Stimulated activated CD8-positive, alpha-beta memory T cell treated with anti-CD3 and anti-CD28 coated beads, Interleukin-15, amount 100 ng/mL, for 24 hours (primary cell): ENCODE measurements around the gene CCDC91.

Experiments
- DNase-seq: peaks from one replicate; pipeline ENCODE4 v3.0.0-alpha.2; 2020; ENCODE audit warnings: low read depth

Gene CCDC91

DNA sequence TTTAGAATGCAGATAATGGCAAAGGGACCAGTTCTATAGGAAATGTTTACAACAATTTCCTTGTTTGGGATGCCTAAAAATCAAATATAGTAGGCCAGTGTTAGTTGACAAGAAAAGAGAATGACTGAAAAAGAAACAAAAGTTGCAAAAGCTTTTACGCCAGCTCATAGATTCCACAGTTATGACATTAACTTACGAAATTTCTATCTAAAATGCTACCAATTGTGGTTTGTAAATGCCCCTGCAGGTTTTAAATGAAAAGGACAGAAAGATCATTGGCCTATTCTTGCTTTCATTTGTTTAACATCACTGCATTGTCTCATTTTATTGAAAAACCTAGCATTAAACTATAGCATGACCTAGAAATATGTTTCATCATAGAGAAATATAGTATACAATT is 345.8 kb downstream of the CCDC91 start:
- DNase-seq: no peak

DNA sequence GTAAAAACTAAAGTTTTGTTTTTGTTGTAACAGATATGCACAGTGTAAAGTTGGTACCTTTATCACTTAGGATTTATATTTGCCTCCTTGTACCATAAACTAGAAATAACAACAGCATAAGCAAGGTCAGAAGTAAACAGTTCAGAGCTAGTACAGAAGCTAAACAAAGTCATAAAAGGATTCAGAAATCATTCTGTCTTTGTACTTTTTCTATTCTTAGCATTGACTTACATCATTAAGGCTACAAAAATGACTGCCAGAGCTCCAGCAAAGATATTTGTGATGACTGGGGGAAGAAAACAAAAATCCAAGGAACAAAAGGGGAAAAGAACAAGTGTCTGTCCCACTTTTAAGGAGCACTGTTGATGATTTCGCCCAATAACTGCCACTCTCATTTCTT is 347.2 kb downstream of the CCDC91 start:
- DNase-seq: no peak

DNA sequence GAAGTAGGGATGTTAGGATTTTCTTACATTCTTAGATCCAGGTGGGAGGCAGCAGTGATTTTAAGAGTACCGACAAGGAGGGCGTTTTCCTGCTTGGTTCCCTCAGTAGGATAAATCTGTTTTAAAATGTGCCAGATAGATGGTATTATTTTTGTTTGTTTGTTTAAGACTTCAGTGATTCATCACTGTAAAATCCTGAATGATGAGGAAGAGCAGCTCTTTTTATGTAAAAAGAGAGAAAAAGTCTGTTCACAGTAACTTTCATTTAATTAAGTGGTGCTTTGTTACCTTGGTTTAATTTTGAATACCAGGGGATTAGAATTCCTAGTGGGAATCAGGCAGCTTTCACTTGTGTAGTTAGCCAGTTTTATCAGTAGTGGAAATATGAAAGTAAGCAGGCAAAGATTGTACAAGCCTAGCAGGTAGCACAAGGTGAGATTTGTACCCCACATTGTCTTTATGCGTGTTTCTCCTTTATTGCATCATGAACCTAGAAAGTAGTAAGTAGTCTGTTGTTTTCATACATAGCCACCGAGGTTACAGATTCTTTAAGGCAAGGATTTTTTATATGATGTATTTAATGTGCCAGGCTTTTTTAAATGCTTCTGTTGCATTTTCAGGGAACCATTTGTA is 349.6 kb downstream of the CCDC91 start:
- DNase-seq: no peak

DNA sequence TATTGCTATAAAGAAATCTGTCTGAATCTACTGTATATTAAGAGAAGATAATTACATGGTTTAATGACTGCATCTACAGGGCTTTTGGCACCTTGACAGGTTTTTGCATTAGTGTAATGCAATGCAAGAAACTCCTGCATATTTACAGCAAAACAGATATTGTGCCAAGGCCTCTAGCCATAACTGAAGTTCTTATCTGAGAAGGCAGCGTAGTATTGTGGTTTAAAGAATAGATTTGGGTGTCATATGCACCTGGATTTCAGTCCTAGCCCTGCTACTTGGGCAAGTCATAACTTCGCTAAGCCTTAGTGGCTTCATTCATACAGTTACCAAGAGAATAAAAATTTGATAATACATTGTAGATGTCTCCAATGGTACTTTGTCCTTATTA is 350.1 kb downstream of the CCDC91 start:
- no peak for DNase-seq

DNA sequence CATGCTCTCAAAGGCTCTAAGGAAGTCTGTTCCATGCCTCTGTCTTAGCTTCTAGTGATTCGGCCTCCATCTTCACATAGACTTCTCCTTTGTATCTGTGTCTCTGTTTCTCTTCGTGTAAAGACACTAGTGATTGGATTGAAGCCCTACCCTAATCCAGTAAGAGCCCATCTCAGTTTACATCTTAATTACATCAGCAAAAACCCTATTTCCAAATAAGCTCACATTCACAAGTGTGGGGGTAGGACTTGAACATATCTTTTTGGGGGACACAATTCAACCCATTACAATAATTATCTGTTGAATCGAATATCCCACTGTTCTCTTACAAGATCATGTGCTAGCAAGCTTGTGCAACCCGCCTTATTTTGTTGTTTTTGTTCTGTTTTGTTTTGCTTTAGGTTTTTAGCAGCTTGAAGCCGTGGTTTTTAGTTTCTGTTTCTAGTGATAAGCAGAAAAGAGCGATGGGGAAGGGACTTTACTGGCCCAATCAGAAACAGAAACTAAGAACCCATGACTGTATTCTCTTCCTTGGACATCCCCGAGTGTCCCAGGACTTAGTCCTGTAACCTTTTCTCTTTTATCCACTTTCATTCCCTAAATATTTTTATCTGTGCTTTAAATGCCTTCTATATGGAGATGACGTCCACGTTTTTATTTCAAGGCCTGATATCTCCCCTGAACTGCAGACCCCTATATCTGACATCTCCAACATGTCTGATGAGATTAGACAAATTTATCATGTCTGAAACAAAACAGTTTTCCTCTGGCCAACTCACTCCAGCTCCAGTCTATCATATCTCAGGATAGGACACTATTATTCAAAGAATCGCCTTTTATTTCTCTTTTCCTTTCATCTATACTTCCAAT is 353.0 kb downstream of the CCDC91 start:
- no peak for DNase-seq

DNA sequence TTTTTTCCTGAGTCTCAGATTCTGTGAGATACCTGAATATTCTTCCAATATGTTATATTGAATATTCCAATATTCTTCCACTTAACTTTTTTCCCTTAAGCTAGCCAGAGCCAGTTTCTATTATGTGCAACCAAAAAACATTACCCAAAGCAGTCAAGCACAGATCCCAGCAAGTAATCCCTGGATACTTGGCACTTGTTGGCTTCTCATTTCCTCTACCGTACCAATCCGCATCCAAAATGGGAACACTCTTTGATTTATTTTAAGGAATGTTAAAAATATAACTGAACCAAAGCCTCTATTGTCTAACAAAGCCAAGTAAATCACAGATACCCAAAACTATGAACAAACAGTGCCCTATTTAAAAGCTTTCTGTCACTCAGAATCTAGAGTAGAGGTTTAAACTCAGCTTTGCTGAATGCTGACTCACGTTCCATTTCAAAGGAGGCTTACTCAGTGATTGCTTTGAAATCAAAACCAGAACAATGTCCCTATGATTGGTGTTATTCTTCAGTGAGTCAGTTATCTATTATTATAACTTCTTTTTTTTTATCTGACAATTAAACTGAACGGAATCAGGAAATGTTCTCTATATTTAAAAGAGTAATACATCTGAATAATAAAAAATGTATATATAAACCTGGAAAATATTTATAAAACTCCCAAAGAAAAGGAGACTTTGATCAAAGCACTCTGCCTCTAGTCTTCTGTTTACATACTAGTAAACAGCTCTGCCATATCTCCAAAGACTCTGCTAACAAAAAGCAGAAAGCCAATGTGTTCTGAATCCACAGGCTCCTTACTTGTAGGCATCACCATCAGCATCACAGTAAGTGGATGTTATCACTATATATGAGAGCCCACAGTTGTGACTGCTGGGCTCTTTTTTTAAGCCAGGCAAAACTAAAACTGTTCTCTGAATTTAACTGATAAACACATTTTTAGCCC is 360.8 kb downstream of the CCDC91 start:
- DNase-seq: no peak

DNA sequence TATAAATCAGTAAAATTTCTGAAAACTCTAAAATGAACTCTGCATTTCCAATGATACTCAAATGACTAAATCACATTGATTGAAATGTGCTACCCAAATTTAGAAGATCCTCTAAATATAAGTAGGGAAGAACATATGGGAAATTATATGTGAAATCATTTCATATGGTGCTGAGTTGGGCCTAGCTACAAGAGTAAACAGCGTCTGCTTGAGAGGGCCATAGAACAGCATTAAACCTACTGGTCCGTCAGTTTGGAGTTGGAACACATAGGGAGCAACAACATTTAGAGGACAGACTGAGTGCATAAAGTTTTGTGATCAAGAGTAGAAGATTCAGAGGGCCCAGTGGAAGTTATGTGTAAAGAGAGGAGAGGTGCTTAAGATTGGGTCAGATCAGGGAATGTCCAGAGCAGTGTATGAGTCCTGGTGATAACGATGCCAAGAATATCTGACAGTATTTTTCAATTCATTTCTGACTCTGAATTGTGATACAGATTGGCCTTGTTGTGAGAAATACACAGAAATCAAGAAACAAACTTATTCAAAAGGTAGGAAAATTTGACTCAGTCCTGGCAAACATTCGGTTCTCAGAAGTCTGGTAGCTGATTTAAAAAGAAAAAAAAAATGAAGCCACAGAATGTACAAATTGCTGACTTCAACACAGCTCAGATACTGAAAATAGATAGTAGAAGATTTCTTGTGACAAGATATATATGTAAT is 362.2 kb downstream of the CCDC91 start:
- no peak for DNase-seq

DNA sequence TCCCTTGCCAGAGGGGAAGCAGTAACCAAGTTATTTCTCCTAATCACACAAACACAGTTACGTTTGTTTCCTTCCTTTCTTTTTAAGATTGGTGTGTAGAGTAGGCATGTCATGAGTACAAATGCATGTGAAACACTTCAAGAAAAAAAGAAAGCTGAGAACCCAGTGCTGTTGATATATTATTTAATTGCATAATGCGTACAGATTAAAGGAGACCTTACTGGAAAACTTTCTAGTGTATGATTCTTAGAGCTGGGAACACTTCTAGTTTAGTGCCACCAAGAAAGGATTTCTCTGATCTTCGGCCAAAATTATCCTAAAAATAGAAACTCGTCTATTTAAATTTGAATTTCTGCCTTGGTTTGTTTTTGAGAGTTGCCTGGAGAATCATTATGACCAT is 365.5 kb downstream of the CCDC91 start:
- DNase-seq: no peak

DNA sequence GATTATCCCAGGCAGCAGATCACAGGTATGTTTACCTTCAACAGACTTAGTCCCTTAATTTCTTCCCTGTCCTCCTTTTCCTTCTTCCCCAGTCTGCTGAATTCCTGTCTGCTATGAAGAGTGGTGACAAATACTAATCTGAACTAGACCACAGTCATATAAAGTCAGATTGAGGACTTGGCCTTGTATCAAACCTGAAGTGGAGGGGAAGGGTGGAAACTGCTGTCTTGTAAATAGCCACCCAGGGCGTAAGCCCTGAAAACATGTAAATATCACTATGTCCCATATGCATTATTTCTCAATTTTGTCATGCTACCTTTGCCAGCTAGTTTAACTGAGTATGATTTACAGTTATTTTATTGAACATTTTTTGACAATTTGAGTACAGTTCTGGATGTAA is 368.0 kb downstream of the CCDC91 start:
- no peak for DNase-seq

DNA sequence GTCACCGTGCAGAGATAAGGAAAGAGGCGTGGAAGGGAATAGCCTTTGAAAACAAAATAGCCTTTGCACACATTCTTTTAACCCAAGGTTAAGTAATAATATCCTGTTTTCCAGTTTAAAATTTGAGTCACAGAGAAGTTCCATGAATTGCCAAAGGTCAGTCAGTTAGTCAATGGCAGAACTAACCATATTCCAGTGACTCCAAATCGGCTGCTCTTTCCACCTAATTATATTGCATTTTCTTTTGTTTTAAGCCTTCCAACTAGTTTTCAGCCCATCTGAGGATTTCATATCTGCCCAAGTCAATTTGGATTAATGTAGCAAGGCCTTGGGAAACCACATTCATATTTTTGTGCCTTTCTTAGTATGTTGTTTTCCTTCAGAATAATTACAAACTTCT is 373.0 kb downstream of the CCDC91 start:
- no peak for DNase-seq

DNA sequence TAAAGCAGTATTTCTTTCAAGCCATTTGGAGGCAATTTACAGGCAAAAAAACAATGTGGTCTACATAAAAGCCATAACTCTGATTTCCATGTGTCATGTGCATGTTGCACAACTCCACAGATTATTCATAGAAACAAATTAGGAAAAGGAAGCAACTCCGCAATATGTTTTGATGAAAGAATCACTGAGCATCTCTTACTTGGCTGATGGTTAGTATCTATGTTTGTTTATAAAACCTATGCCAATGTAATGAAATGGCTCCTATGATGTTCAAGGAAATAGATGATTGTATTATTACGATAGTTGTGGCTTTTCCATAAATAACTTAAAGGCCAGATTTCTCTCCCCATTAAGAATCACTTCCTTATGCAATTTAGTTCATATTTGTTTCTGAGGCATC is 373.7 kb downstream of the CCDC91 start:
- no peak for DNase-seq

DNA sequence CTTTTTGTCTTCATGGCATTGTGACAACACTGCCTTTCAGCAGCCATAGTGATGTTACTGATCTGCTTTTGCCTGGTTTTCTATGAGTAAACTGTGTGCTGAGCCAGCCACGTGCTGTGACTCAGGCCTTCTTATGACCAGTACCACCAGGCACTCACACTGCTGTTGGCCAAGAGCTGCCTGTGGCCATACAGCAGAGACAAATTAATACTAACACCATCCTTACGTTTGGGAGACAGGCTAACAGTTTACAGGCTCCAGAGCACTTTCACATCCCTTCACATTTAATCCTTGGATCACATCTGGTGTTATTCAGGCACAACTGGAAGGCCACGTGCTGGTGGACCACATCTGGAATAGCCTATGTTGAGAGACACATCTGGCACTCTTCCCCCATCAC is 377.9 kb downstream of the CCDC91 start:
- DNase-seq: no peak

DNA sequence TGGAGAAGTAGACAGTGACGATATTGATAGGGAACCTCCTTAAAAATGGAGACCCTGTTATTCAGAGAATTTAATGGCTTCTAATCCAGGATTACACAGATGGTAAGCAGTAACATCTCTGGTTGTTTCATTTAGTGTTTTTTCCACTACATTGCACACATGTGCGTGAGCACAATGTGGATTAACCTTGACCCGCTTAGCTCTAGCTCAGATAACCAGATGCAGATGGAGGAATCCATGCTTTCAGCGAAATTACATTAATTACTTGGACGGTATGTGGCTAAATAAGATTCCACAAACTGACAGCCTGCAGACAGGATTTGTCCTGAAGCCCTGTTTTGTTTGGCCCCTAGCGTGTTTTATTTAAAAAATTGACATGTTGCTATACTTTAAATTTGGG is 378.4 kb downstream of the CCDC91 start:
- no peak for DNase-seq

DNA sequence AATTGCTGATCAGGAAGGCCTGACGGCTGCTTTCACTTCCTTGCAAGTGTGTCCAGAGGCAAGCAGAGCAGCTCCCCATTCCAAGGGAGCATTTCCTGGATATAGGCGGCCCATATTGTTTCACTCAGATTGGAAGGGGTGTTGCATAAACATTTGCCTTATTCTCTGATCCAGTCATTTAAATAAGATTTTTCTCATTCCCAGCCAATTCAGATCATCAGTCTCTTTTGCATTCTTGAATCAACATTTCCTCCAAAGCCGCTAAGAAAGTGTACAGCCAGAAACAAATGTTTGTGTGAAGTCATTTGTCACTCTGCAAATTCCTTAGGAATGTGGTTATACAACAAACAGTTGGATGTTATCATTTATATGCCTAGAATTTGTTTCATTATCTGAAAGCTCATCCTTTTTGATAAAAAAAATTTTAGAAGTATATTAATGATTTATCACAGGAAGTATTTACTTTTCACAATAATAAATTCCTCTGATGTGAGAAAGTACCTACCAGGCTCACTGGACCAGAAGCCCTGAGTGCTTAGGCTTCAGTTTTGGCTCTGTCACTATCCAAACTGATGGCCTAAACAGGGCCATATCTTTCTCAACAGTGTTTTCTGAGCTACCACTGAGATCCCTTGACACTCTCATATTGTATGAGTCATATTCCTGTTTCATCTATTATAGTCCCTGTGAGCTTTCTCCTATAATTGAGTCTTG is 379.6 kb downstream of the CCDC91 start:
- DNase-seq: no peak

DNA sequence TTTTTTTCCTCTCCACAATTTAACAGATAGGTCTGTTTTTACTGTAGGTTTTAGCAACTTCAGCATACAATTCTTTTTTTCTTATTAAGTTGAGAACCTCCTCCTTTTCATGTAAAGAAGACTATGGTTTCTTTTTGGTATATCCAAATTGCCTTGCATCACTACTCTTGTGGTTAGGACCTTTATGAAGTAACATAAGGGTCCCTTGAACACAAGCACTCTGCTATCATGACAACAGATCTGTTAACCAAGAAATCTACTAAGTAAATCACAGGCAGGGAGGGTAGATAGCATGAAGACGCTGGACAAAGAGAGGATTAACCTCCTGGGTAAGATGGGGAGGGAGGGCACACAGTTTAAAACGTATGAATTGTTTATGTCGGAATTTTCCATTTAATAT is 380.6 kb downstream of the CCDC91 start:
- DNase-seq: no peak

DNA sequence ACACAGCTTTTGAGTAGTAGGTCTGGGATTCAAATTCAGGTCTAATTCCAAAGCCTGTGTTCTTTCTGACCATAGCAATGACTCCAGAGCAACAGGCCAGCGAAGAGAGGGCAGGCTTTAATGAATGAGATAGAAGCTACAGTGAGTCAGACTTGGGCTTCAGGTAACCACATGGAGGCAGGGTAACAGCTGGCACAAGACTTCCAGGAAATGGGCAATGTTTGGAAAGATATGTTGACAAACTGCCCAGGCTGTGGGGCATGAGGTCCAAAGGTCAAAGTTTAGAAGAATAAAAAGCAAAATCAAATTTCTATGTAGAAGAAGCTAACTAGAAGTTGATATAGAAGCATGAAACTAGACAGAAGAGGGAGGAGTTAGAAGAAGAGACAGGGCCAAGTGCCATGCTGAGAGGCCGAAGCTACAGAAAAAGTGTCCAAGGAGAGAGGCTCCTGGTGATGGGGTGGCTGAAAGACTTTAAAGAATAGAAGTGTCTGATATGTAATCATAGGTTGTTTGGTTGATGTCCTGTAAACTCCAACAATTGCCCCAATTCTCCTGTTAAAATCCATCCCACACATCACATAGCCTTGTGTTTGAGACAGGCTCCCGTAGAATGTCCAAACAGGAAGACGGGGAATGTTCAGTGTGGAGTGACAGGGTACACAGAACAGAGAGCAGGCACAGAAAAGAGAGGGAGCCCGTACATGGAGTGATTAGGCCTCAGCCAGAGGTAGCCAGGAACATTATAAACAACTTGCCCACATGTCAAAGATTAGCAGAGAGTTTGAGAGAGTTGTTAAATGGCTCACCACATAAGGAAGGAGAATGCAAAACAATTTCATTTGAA is 384.7 kb downstream of the CCDC91 start:
- no peak for DNase-seq

DNA sequence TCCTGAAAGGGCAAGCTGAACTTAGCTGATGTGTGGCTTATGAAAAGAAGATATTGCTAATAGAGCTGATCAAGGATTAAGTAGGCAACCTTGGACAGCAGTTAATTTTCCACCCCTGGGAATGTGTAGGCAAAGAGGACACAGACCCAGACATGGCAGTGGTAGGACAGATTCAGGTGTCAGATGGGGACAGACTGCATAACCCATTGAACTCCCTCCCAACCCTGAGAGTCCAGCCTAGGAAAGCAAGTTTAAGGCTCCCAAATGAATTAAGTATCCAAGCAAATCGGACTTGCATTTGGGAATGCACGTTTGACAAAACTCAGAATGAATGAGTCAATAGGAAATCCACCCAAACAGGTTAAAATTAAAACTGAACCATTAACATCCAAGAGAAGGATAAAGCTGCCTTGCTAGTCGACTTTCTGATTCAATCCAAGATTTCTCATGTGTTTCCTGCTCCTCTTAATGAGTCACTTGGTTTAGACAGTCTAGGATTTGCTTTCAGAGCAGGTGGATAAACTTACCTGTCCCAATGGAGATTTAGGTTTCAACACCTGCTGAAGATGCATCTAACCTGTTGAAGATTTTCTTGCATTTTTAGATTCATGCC is 385.4 kb downstream of the CCDC91 start:
- no peak for DNase-seq

DNA sequence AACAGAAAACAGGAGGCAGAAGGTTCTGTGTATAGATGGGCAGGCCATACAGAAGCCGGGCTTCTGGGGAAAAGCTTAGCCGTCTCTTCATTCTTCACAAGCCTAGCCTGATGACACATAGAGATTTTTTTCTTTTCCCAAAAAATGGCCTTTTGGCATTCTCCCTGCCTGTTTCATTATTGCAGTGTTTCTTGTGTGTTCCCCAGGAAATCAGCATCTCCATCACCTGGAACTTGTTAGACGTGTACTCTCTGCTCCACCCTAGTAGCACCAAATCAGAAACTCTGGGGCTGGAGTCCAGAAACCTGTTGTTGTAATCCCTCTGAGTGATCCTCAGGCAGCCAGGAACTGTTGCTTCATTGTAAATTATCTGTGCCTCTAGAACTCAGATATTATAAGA is 388.1 kb downstream of the CCDC91 start:
- no peak for DNase-seq

DNA sequence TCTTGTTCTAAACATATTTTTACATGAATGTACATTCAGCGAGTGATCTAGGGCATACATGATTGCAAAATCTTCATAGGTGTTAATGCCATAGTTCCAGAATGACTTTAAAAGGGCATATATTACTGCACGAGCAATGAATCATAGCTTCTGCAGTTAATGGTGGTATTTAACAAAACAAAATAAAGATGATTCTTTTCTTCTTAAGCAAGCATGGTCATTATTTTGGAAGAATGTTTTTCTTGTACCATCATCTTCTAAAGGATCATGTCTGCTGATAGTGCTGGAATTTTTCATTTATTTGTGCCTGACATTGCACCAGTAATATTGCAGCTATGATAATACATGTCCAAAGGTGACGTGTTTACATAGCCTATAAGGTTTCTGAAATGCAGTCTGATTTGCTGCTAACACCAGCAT is 388.6 kb downstream of the CCDC91 start:
- no peak for DNase-seq
